ENCODE data around the gene GPN1.

GRCh38 chr2:27640722-27641245 lies 11.9 kb downstream of the GPN1 start:
- TF ChIP-seq, protein P1, sequence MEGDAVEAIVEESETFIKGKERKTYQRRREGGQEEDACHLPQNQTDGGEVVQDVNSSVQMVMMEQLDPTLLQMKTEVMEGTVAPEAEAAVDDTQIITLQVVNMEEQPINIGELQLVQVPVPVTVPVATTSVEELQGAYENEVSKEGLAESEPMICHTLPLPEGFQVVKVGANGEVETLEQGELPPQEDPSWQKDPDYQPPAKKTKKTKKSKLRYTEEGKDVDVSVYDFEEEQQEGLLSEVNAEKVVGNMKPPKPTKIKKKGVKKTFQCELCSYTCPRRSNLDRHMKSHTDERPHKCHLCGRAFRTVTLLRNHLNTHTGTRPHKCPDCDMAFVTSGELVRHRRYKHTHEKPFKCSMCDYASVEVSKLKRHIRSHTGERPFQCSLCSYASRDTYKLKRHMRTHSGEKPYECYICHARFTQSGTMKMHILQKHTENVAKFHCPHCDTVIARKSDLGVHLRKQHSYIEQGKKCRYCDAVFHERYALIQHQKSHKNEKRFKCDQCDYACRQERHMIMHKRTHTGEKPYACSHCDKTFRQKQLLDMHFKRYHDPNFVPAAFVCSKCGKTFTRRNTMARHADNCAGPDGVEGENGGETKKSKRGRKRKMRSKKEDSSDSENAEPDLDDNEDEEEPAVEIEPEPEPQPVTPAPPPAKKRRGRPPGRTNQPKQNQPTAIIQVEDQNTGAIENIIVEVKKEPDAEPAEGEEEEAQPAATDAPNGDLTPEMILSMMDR (IDR thresholded peaks at IDR 0.05): no peak
- TF ChIP-seq POLR2AphosphoS5 (IDR thresholded peaks at IDR 0.05): no peak
- TF ChIP-seq POLR2A (IDR thresholded peaks at IDR 0.05): no peak
